GM12878 (cell line): ENCODE results near the gene CSNK1G2. TPM values are rescaled to one million over a fixed set of nuclear protein-coding genes. Genes with fewer than 3 reads are reported as not detected.

Source experiments
- HDAC6 ChIP-seq: fragments of 200-600 bp; sonication (generic); IDR thresholded peaks from one replicate; pipeline ENCODE4 v1.8.0; 2017; ENCODE audit warnings: antibody characterized with exemption; ENCODE audit not compliant: unreplicated experiment
- MEF2B ChIP-seq: fragments of 450-650 bp; IDR thresholded peaks from 2 replicates; pipeline ENCODE4 v1.6.1; 2018; ENCODE audit warnings: mild to moderate bottlenecking, moderate library complexity; ENCODE audit not compliant: partially characterized antibody, poor library complexity, severe bottlenecking
- MYC ChIP-seq: IDR thresholded peaks from 2 replicates; pipeline ENCODE4 v1.6.1; 2011; ENCODE audit warnings: mild to moderate bottlenecking, low read length, moderate library complexity, inconsistent platforms; ENCODE audit not compliant: insufficient read depth, insufficient replicate concordance, insufficient read length, severe bottlenecking
- NKRF ChIP-seq: fragments of 450-650 bp; conservative IDR thresholded peaks from 2 replicates; pipeline ENCODE4 v1.6.1; 2017; ENCODE audit warnings: mild to moderate bottlenecking, moderate library complexity
- PAX8 ChIP-seq: fragments of 450-650 bp; IDR thresholded peaks from 2 replicates; pipeline ENCODE4 v1.6.1; 2017; ENCODE audit warnings: mild to moderate bottlenecking, moderate library complexity
- PRDM15 ChIP-seq: fragments of 450-650 bp; formaldehyde crosslinking; IDR thresholded peaks from 2 replicates; pipeline ENCODE4 v1.4.0; 2020; ENCODE audit warnings: mild to moderate bottlenecking, moderate library complexity
- RELB ChIP-seq: fragments of 450-650 bp; IDR thresholded peaks from 2 replicates; pipeline ENCODE4 v1.6.1; 2017; ENCODE audit warnings: low read depth, mild to moderate bottlenecking, moderate library complexity
- SIN3A ChIP-seq: IDR thresholded peaks from 2 replicates; pipeline ENCODE4 v1.6.1; 2012; ENCODE audit warnings: low read depth, low read length, improper control_type of control experiment
- SMAD5 ChIP-seq: IDR thresholded peaks from 2 replicates; pipeline ENCODE4 v1.6.1; 2016; ENCODE audit warnings: antibody characterized with exemption, low read depth
- SREBF2 ChIP-seq: IDR thresholded peaks from 2 replicates; pipeline ENCODE4 v1.6.1; 2012; ENCODE audit warnings: mild to moderate bottlenecking, low read length
- ZNF24 ChIP-seq: fragments of 450-650 bp; IDR thresholded peaks from 2 replicates; pipeline ENCODE4 v1.6.1; 2017; ENCODE audit warnings: antibody characterized with exemption, mild to moderate bottlenecking
- polyA plus RNA-seq, 11 experiments: library from polyadenylated mRNA; depleted of rRNA in 4 of 11; unstranded in 6 of 11; stranded (reverse) in 5 of 11; fragments of >200 nt; fragmentation: Nextera tagmentation in 4 of 11; fragmentation: Illumina TruSeq in 1 of 11; extraction: Ambion mirVana in 4 of 11; extraction: Trizol in 1 of 11; gene quantifications; 1 replicate in 1 of 11; 2 replicates in 10 of 11; pipeline versions ENCODE4 v1.2.1 to v1.2.3, GENCODE V29; 2011 to 2016; ENCODE audit warnings: inconsistent platforms in 2 of 11, missing spikeins in 2 of 11, low read depth in 1 of 11
- total RNA-seq, 4 experiments: library from RNA; depleted of rRNA in 3 of 4; stranded (reverse); fragments of >200 nt in 3 of 4; fragmentation: Illumina TruSeq in 1 of 4; extraction: Trizol in 1 of 4; gene quantifications; 2 replicates each; pipeline versions ENCODE4 v1.2.1 to v1.2.3, GENCODE V29; 2013 to 2021
- TF ChIP-seq, protein P1 (sequence below): fragments of 450-650 bp; IDR thresholded peaks from 2 replicates; pipeline ENCODE4 v1.6.1; 2016; ENCODE audit warnings: mild to moderate bottlenecking, moderate library complexity, borderline replicate concordance

Gene CSNK1G2
- total and polyA plus RNA-seq, 10 of the 15 experiments (the other 5 are each of a cell fraction or from before 2014, with no cell fraction given), result 0.64 to 109 (median 25.0) TPM

- TF ChIP-seq ZNF24 (no peak), SIN3A (no peak; the same call in none of the 2 replicates), HDAC6 (no peak), MYC (peak; percentile 52), SREBF2 (no peak), RELB (peak; percentile 85), PRDM15 (CRISPR knock-in tag) (no peak), PAX8 (no peak), MEF2B (no peak), NKRF (peak; percentile 75), SMAD5 (no peak)
- TF ChIP-seq, protein P1, sequence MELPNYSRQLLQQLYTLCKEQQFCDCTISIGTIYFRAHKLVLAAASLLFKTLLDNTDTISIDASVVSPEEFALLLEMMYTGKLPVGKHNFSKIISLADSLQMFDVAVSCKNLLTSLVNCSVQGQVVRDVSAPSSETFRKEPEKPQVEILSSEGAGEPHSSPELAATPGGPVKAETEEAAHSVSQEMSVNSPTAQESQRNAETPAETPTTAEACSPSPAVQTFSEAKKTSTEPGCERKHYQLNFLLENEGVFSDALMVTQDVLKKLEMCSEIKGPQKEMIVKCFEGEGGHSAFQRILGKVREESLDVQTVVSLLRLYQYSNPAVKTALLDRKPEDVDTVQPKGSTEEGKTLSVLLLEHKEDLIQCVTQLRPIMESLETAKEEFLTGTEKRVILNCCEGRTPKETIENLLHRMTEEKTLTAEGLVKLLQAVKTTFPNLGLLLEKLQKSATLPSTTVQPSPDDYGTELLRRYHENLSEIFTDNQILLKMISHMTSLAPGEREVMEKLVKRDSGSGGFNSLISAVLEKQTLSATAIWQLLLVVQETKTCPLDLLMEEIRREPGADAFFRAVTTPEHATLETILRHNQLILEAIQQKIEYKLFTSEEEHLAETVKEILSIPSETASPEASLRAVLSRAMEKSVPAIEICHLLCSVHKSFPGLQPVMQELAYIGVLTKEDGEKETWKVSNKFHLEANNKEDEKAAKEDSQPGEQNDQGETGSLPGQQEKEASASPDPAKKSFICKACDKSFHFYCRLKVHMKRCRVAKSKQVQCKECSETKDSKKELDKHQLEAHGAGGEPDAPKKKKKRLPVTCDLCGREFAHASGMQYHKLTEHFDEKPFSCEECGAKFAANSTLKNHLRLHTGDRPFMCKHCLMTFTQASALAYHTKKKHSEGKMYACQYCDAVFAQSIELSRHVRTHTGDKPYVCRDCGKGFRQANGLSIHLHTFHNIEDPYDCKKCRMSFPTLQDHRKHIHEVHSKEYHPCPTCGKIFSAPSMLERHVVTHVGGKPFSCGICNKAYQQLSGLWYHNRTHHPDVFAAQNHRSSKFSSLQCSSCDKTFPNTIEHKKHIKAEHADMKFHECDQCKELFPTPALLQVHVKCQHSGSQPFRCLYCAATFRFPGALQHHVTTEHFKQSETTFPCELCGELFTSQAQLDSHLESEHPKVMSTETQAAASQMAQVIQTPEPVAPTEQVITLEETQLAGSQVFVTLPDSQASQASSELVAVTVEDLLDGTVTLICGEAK, result peak; percentile 66; the same call in 1 of the 2 replicates
Measured at GRCh38 chr19:1942078-1942933, 1.3 kb downstream of the CSNK1G2 start (continued).
